ENCODE measurements around the gene CRTAC1. TPM values are rescaled to one million over a fixed set of nuclear protein-coding genes. Genes with fewer than 3 reads are reported as not detected.

CRTAC1 gene
- total and polyA plus RNA-seq, 2 donors (not counting 3 experiments of a cell fraction or from before 2014, with no cell fraction given) = 1.4 to 3.0 TPM

DNA sequence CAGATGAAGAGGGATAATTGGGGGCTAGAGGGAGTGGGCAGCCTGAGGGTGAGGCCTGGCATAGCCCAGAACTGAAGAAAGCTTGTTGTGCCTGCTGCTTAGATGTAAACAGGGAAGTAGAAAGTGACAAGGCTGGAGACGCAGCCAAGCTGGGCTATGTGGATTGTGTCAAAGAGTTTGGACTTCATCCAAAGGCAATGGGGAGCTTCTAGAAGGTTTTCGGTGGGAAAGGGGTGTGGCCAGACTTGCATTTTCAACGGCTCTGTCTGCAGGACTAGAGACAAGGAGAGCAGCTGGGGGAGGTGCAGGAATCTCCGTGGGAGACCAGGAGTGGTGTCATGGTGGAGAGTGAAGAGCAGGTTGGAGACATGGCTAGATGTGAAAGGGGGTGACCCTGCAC, 132.0 kb downstream of the CRTAC1 start:
- no peaks in the 10 kb centered on the region for H4K20me1 ChIP-seq (replicated peaks; ENCODE audit: control insufficient read depth, extremely low read depth, insufficient read depth, low read length)
- H3K27me3 ChIP-seq (ENCODE audit: control insufficient read depth in 2 of 2, insufficient read depth in 2 of 2, low read length in 2 of 2) = no peaks in the 10 kb centered on the region
- ChIA-PET CTCF (interaction anchor here (0.7 to 1.9 kb wide), 4 partner anchors 17 to 147 kb away, joined by 3 to 11 read pairs (median 4); no protein-coding TSS in a partner anchor), POLR2A (no interaction called here)
- H3K36me3 ChIP-seq (ENCODE audit: control insufficient read depth in 2 of 2, extremely low read depth in 1 of 2, insufficient read depth in 2 of 2, low read length in 2 of 2) = no peaks in the 10 kb centered on the region
- no peak overlapping the region for H3K4me3 ChIP-seq (replicated peaks in 1 of 3; ENCODE audit: insufficient read depth in 1 of 3, low read depth in 1 of 3, low read length in 3 of 3)
- H2AFZ ChIP-seq (ENCODE audit: low read depth, low read length) = no peak overlapping the region
- H3K79me2 ChIP-seq (ENCODE audit: control insufficient read depth, insufficient read depth, low read length) = no peaks in the 10 kb centered on the region
- H3K27ac ChIP-seq (ENCODE audit: insufficient read depth, low read depth, low read length) = no peak overlapping the region
- peaks cover 15% of the 10 kb centered on the region for H3K4me1 ChIP-seq (ENCODE audit: control insufficient read depth, extremely low read depth, insufficient read depth, low read length)
- intact Hi-C loops (cut with micrococcal nuclease) (no loop called here), dilution Hi-C loops (cut with MboI; ENCODE audit: extremely low pct_ligation_motif_present, low sequenced_read_pairs) (no loop called here)
- FAIRE-seq (no peak), DNase-seq (ENCODE audit: low read depth, low spot score) (peak; percentile 16)
- no TSS peak for BruUV-seq (replicated peaks)
- H3K9me1 ChIP-seq (replicated peaks; ENCODE audit: control insufficient read depth, extremely low read depth, insufficient read depth, low read length) = no peaks in the 10 kb centered on the region
- H3K4me2 ChIP-seq (ENCODE audit: insufficient read depth, low read length) = no peak overlapping the region
- H3K9me3 ChIP-seq (replicated peaks; ENCODE audit: control insufficient read depth, insufficient read depth, low read length) = no peaks in the 10 kb centered on the region
- H3K9ac ChIP-seq (replicated peaks; ENCODE audit: extremely low read depth, insufficient read depth, low read length) = no peak overlapping the region
- TF ChIP-seq, protein P1, sequence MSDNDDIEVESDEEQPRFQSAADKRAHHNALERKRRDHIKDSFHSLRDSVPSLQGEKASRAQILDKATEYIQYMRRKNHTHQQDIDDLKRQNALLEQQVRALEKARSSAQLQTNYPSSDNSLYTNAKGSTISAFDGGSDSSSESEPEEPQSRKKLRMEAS (IDR thresholded peaks at IDR 0.05; ENCODE audit: insufficient read depth, insufficient read length) = no peak
- TF ChIP-seq POLR2A (IDR thresholded peaks at IDR 0.05; ENCODE audit: low read depth, low read length) = no peak
- TF ChIP-seq EZH2 (IDR thresholded peaks at IDR 0.05; ENCODE audit: borderline replicate concordance, low read depth, low read length, severe bottlenecking) = no peak

DNA sequence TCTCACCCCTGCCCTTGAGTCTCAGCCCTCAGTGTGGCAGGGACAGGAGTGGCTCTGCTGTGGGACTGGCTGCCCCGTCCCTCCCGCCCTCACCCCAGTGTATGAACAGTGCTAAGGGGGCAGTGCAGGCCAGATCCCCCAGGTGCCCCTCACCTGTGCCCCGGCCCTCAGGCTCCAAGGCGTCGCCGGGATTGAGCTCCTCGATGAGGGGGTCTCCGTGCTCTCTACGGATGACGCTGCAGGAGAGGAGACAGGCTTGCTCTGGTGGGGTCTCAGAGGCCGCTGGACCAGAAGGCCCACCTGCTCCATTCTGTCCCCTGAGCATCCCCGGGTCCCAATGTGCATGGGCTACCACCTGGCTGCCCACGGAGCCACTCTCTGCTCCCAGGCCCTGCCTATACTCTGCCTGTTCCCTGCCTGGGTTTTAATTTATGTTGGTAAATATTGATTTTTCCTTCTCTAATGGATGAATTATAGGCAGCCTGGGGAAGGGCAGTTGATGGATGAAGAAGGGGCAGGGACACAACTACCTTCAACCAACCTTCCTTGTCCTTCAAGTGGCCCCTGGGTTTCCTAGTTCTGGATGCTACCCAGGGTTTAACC, 133.6 kb downstream of the CRTAC1 start:
- peaks cover 15% of the 10 kb centered on the region for H3K4me1 ChIP-seq (ENCODE audit: control insufficient read depth, extremely low read depth, insufficient read depth, low read length)
- no peak overlapping the region for H3K9ac ChIP-seq (replicated peaks; ENCODE audit: extremely low read depth, insufficient read depth, low read length)
- no peak overlapping the region for H3K27ac ChIP-seq (ENCODE audit: insufficient read depth, low read depth, low read length)
- no peaks in the 10 kb centered on the region for H3K9me1 ChIP-seq (replicated peaks; ENCODE audit: control insufficient read depth, extremely low read depth, insufficient read depth, low read length)
- intact Hi-C loops (cut with micrococcal nuclease) (no loop called here), dilution Hi-C loops (cut with MboI; ENCODE audit: extremely low pct_ligation_motif_present, low sequenced_read_pairs) (no loop called here)
- H3K27me3 ChIP-seq (ENCODE audit: control insufficient read depth in 2 of 2, insufficient read depth in 2 of 2, low read length in 2 of 2) = no peaks in the 10 kb centered on the region
- no peak for TF ChIP-seq MYC (IDR thresholded peaks at IDR 0.05; ENCODE audit: low read depth, low read length)
- no peak for TF ChIP-seq POLR2A (IDR thresholded peaks at IDR 0.05; ENCODE audit: low read depth, low read length)
- no peak for TF ChIP-seq EZH2 (IDR thresholded peaks at IDR 0.05; ENCODE audit: borderline replicate concordance, low read depth, low read length, severe bottlenecking)
- no peak for TF ChIP-seq FOS (IDR thresholded peaks at IDR 0.05; ENCODE audit: borderline replicate concordance, insufficient read depth, low read length)
- TF ChIP-seq, protein P1 (IDR thresholded peaks at IDR 0.05; ENCODE audit: insufficient read depth, insufficient read length) = no peak
- TF ChIP-seq GATA2 (IDR thresholded peaks at IDR 0.05; ENCODE audit: insufficient read depth, insufficient read length, low read depth, low read length) = no peak
- no peak for TF ChIP-seq POLR2AphosphoS5 (IDR thresholded peaks at IDR 0.05; ENCODE audit: insufficient read depth, low read depth, low read length)
- no peak for FAIRE-seq
- H3K4me2 ChIP-seq (ENCODE audit: insufficient read depth, low read length) = no peak overlapping the region
- H3K9me3 ChIP-seq (replicated peaks; ENCODE audit: control insufficient read depth, insufficient read depth, low read length) = no peaks in the 10 kb centered on the region
- H2AFZ ChIP-seq (ENCODE audit: low read depth, low read length) = no peak overlapping the region
- no peak overlapping the region for H3K4me3 ChIP-seq (replicated peaks in 1 of 3; ENCODE audit: insufficient read depth in 1 of 3, low read depth in 1 of 3, low read length in 3 of 3)
- BruUV-seq (replicated peaks) = no TSS peak
- CTCF ChIA-PET = interaction anchor here (1.0 to 2.3 kb wide), 3 partner anchors 18 to 144 kb away, joined by 3 to 11 read pairs (median 9); no protein-coding TSS in a partner anchor
- POLR2A ChIA-PET = no interaction called here
- no peak for DNase-seq (ENCODE audit: low read depth, low spot score)
- no peaks in the 10 kb centered on the region for H3K36me3 ChIP-seq (ENCODE audit: control insufficient read depth in 2 of 2, extremely low read depth in 1 of 2, insufficient read depth in 2 of 2, low read length in 2 of 2)
- no peaks in the 10 kb centered on the region for H4K20me1 ChIP-seq (replicated peaks; ENCODE audit: control insufficient read depth, extremely low read depth, insufficient read depth, low read length)
- H3K79me2 ChIP-seq (ENCODE audit: control insufficient read depth, insufficient read depth, low read length) = no peaks in the 10 kb centered on the region
